IMR-90 (cell line): Measurements from ENCODE around the gene ITGA6. TPM values are rescaled to one million over a fixed set of nuclear protein-coding genes. Genes with fewer than 3 reads are reported as not detected.

Experiments used
- ATAC-seq: fragments of 200-7000 bp; cut with Tn5 transposase; 2 replicates; pipeline ENCODE4 v1.9.1; 2020; ENCODE audit warnings: low read depth, mild to moderate bottlenecking, moderate library complexity
- BruUV-seq: library from RNA; stranded (reverse); fragments of 400-500 nt; replicated peaks from 2 replicates; lab custom pipeline; 2021; lab: Mats Ljungman, UMichigan
- CTCF ChIA-PET: fragments of 300-600 bp; formaldehyde crosslinking; extraction: SDS; loops from one replicate; lab custom pipeline; 2021; ENCODE audit warnings: antibody characterized with exemption; lab: Yijun Ruan, JAX
- POLR2A ChIA-PET: fragments of 300-600 bp; sonication (Branson Sonifier 250); formaldehyde crosslinking; loops from one replicate; lab custom pipeline; 2022; ENCODE audit warnings: antibody characterized with exemption; ENCODE audit not compliant: unreplicated experiment; lab: Charles Lee
- DNase-seq: peaks from one replicate; pipeline ENCODE4 v3.0.0; 2013
- H2AFZ ChIP-seq: replicated peaks from 2 replicates; pipeline ENCODE3; 2013; ENCODE audit warnings: low read length, mild to moderate bottlenecking; ENCODE audit not compliant: poor library complexity
- H2AK5ac ChIP-seq: 2 replicates; pipeline ENCODE4 v1.6.1; 2013; ENCODE audit warnings: low read depth, low read length, inconsistent platforms
- H2AK9ac ChIP-seq: replicated peaks from 2 replicates; pipeline ENCODE3; 2013; ENCODE audit warnings: mild to moderate bottlenecking, low read depth, low read length, moderate library complexity; ENCODE audit not compliant: poor library complexity
- H2BK120ac ChIP-seq: 2 replicates; pipeline ENCODE4 v1.6.1; 2013; ENCODE audit warnings: low read depth, low read length, inconsistent platforms
- H2BK15ac ChIP-seq: 3 replicates; pipeline ENCODE4 v1.6.1; 2013; ENCODE audit warnings: low read depth, low read length, inconsistent platforms
- H2BK20ac ChIP-seq: 2 replicates; pipeline ENCODE4 v1.6.1; 2013; ENCODE audit warnings: low read depth, mild to moderate bottlenecking, inconsistent platforms, low read length, moderate library complexity
- H2BK5ac ChIP-seq: 2 replicates; pipeline ENCODE4 v1.6.1; 2013; ENCODE audit warnings: mild to moderate bottlenecking, low read depth, low read length, inconsistent platforms; ENCODE audit not compliant: poor library complexity, severe bottlenecking
- H3K14ac ChIP-seq: replicated peaks from 2 replicates; pipeline ENCODE4 v1.6.1; 2013; ENCODE audit warnings: low read depth, low read length, inconsistent platforms
- H3K18ac ChIP-seq: 2 replicates; pipeline ENCODE4 v1.6.1; 2013; ENCODE audit warnings: low read depth, low read length, control low read depth
- H3K23ac ChIP-seq: 2 replicates; pipeline ENCODE4 v1.6.1; 2013; ENCODE audit warnings: low read depth, low read length, inconsistent platforms
- H3K27ac ChIP-seq: 2 replicates; pipeline ENCODE4 v1.5.1; 2013; ENCODE audit warnings: mild to moderate bottlenecking, control low read depth, low read length; ENCODE audit not compliant: insufficient read depth
- H3K27me3 ChIP-seq: 2 replicates; pipeline ENCODE4 v1.6.1; 2013; ENCODE audit warnings: low read length; ENCODE audit not compliant: control insufficient read depth, insufficient read depth
- H3K36me3 ChIP-seq: 2 replicates; pipeline ENCODE4 v1.6.1; 2013; ENCODE audit warnings: low read length, mixed read lengths; ENCODE audit not compliant: control insufficient read depth, insufficient read depth
- H3K4ac ChIP-seq: 2 replicates; pipeline ENCODE4 v1.6.1; 2013; ENCODE audit warnings: low read depth, low read length, inconsistent platforms
- H3K4me1 ChIP-seq: 2 replicates; pipeline ENCODE4 v1.6.1; 2013; ENCODE audit warnings: low read length, mixed read lengths; ENCODE audit not compliant: control insufficient read depth, insufficient read depth
- H3K4me2 ChIP-seq: 2 replicates; pipeline ENCODE4 v1.6.1; 2013; ENCODE audit warnings: low read depth, mild to moderate bottlenecking, control low read depth, low read length, moderate library complexity
- H3K4me3 ChIP-seq: 2 replicates; pipeline ENCODE4 v1.5.1; 2013; ENCODE audit warnings: low read depth, mild to moderate bottlenecking, control low read depth, low read length, moderate library complexity; ENCODE audit not compliant: insufficient read depth
- H3K56ac ChIP-seq: 2 replicates; pipeline ENCODE4 v1.6.1; 2013; ENCODE audit warnings: low read length, inconsistent platforms; ENCODE audit not compliant: insufficient read depth; ENCODE audit errors: extremely low read depth
- H3K79me1 ChIP-seq, 2 experiments: 2 replicates each; pipeline ENCODE4 v1.6.1; 2013; ENCODE audit warnings: low read length in 2 of 2, inconsistent platforms in 1 of 2, low read depth in 1 of 2
- H3K9ac ChIP-seq: 2 replicates; pipeline ENCODE4 v1.6.1; 2013; ENCODE audit warnings: low read depth, low read length, control low read depth
- H3K9me1 ChIP-seq: 2 replicates; pipeline ENCODE4 v1.6.1; 2013; ENCODE audit warnings: low read length, inconsistent platforms; ENCODE audit not compliant: insufficient read depth
- H3K9me3 ChIP-seq: 2 replicates; pipeline ENCODE4 v1.6.1; 2013; ENCODE audit warnings: low read length; ENCODE audit not compliant: control insufficient read depth, insufficient read depth
- H4K20me1 ChIP-seq: 2 replicates; pipeline ENCODE4 v1.6.1; 2013; ENCODE audit warnings: low read length, inconsistent platforms; ENCODE audit not compliant: insufficient read depth
- H4K5ac ChIP-seq: 2 replicates; pipeline ENCODE4 v1.6.1; 2013; ENCODE audit warnings: mild to moderate bottlenecking, low read depth, low read length, control low read depth
- H4K8ac ChIP-seq, 2 experiments: 2 replicates each; pipeline ENCODE4 v1.6.1; 2013; ENCODE audit warnings: low read depth in 2 of 2, low read length in 2 of 2, control low read depth in 1 of 2, inconsistent platforms in 1 of 2
- H4K91ac ChIP-seq: 2 replicates; pipeline ENCODE4 v1.6.1; 2013; ENCODE audit warnings: low read depth, low read length, inconsistent platforms; ENCODE audit not compliant: insufficient read depth
- CHD1 ChIP-seq: IDR thresholded peaks from 2 replicates; pipeline ENCODE4 v1.6.1; 2012; ENCODE audit warnings: low read depth, low read length, improper control_type of control experiment
- MXI1 ChIP-seq: IDR thresholded peaks from 2 replicates; pipeline ENCODE4 v1.6.1; 2012; ENCODE audit warnings: low read depth, mild to moderate bottlenecking, low read length, moderate library complexity, borderline replicate concordance
- NFE2L2 ChIP-seq: fragments of 150-350 bp; IDR thresholded peaks from 2 replicates; pipeline ENCODE4 v1.6.1; 2016; ENCODE audit warnings: low read depth, mild to moderate bottlenecking, low read length
- RAD21 ChIP-seq: IDR thresholded peaks from 2 replicates; pipeline ENCODE4 v1.6.1; 2012; ENCODE audit warnings: low read length, improper control_type of control experiment
- RCOR1 ChIP-seq: IDR thresholded peaks from 2 replicates; pipeline ENCODE4 v1.6.1; 2012; ENCODE audit warnings: mild to moderate bottlenecking, low read length, improper control_type of control experiment; ENCODE audit not compliant: insufficient replicate concordance
- WGBS, 2 experiments: methylation state at CpG; one replicate each; pipeline versions ENCODE4 v1.1.5 to v1.1.7; 2013; ENCODE audit warnings: missing lambda C conversion rate in 2 of 2; ENCODE audit not compliant: insufficient read length in 1 of 2; ENCODE audit errors: extremely low coverage in 2 of 2; 5-methylcytosine and 5-hydroxymethylcytosine counted together
- dilution Hi-C: fragments of 300-500 bp; cut with HindIII; formaldehyde crosslinking; loops from one replicate; pipeline ENCODE4 v1.14.3; 2018; ENCODE audit warnings: low sequenced_read_pairs; ENCODE audit not compliant: unreplicated experiment
- in situ Hi-C: fragments of 300-500 bp; cut with MboI; formaldehyde crosslinking; loops from 3 replicates; pipeline ENCODE4 v1.14.3; 2019; ENCODE audit warnings: low sequenced_read_pairs, inconsistent platforms, mixed read lengths
- intact Hi-C: fragments of 100-400 bp; cut with micrococcal nuclease; formaldehyde crosslinking; loops from 2 replicates; pipeline ENCODE4 v1.10.0; 2022
- polyA plus RNA-seq, 3 experiments: library from polyadenylated mRNA; depleted of rRNA; stranded (reverse); fragments of >200 nt; gene quantifications; 2 replicates each; pipeline ENCODE4 v1.2.3, GENCODE V29; 2012; ENCODE audit warnings: low replicate concordance in 1 of 3
- total RNA-seq: library from RNA; depleted of rRNA; stranded (reverse); fragments of >200 nt; gene quantifications from 2 replicates; pipeline ENCODE4 v1.2.3, GENCODE V29; 2012
- TF ChIP-seq, protein P1 (sequence below): fragments of 150-350 bp; IDR thresholded peaks from 2 replicates; pipeline ENCODE4 v1.6.1; 2017; ENCODE audit warnings: mild to moderate bottlenecking, antibody characterized with exemption, low read length, low read depth
- TF ChIP-seq, protein P2 (sequence below): conservative IDR thresholded peaks from 2 replicates; pipeline ENCODE4 v1.5.1; 2012; ENCODE audit warnings: mild to moderate bottlenecking, low read depth, low read length, improper control_type of control experiment
- TF ChIP-seq, protein P3 (sequence below): fragments of 150-350 bp; IDR thresholded peaks from 2 replicates; pipeline ENCODE4 v1.6.1; 2016; ENCODE audit warnings: low read depth, mild to moderate bottlenecking, low read length, moderate library complexity, borderline replicate concordance

Gene ITGA6
- total and polyA plus RNA-seq, 2 of the 4 experiments (the other 2 are of a cell fraction) = 12.5 to 43.9 TPM

DNA sequence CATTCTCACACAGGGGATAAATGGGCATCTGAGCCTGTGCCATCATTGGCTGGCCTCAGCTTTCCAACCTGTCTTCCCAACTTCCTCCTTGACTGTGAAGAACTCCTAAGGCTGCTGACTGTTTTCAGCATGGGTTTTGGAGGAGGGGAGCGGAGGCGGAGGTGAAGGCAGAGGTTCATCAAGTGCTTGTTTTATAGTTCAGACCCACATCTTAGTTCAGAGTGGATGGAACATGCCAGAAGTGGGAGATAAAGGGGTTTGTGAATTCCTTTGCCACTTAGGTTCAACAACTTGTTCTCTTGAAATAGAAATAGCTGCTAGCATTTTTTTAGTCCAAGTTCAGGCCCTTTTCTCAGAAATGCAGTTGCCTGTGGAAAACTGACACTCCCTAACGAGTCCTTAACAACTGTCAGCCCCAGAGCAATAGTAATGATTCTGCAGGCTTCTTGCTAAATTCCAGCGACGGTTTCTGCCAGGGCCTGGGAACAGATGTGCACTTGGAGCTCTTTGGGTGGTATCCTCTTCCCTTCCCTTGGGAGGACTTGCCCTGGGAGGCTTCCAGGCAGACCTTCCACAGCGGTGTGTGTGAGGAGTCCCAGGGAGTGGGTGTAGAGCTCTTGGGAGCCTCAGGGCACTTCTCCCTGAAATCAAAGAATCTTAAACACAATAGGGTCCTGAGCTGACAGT, 30.1 kb upstream of the ITGA6 start:
- WGBS, 2 experiments = no CpG with 5 or more reads among the region's 6 CpGs
- H2AK5ac ChIP-seq = no peak overlapping the region
- no peak overlapping the region for H3K9ac ChIP-seq
- no peaks in the 10 kb centered on the region for H4K20me1 ChIP-seq
- TF ChIP-seq RAD21 (no peak), NFE2L2 (no peak), RCOR1 (no peak), MXI1 (no peak), CHD1 (no peak)
- TF ChIP-seq, protein P1, sequence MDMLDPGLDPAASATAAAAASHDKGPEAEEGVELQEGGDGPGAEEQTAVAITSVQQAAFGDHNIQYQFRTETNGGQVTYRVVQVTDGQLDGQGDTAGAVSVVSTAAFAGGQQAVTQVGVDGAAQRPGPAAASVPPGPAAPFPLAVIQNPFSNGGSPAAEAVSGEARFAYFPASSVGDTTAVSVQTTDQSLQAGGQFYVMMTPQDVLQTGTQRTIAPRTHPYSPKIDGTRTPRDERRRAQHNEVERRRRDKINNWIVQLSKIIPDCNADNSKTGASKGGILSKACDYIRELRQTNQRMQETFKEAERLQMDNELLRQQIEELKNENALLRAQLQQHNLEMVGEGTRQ = no peak
- TF ChIP-seq, protein P2, sequence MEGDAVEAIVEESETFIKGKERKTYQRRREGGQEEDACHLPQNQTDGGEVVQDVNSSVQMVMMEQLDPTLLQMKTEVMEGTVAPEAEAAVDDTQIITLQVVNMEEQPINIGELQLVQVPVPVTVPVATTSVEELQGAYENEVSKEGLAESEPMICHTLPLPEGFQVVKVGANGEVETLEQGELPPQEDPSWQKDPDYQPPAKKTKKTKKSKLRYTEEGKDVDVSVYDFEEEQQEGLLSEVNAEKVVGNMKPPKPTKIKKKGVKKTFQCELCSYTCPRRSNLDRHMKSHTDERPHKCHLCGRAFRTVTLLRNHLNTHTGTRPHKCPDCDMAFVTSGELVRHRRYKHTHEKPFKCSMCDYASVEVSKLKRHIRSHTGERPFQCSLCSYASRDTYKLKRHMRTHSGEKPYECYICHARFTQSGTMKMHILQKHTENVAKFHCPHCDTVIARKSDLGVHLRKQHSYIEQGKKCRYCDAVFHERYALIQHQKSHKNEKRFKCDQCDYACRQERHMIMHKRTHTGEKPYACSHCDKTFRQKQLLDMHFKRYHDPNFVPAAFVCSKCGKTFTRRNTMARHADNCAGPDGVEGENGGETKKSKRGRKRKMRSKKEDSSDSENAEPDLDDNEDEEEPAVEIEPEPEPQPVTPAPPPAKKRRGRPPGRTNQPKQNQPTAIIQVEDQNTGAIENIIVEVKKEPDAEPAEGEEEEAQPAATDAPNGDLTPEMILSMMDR = no peak
- TF ChIP-seq, protein P3, sequence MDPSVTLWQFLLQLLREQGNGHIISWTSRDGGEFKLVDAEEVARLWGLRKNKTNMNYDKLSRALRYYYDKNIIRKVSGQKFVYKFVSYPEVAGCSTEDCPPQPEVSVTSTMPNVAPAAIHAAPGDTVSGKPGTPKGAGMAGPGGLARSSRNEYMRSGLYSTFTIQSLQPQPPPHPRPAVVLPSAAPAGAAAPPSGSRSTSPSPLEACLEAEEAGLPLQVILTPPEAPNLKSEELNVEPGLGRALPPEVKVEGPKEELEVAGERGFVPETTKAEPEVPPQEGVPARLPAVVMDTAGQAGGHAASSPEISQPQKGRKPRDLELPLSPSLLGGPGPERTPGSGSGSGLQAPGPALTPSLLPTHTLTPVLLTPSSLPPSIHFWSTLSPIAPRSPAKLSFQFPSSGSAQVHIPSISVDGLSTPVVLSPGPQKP = no peak
- H3K4ac ChIP-seq = no peak overlapping the region
- no peak overlapping the region for H2BK5ac ChIP-seq
- H2BK120ac ChIP-seq = no peak overlapping the region
- no peak overlapping the region for H4K91ac ChIP-seq
- no peak overlapping the region for H3K56ac ChIP-seq
- ChIA-PET POLR2A (no interaction called here), CTCF (no interaction called here)
- no peak overlapping the region for H2BK15ac ChIP-seq
- intact Hi-C loops = no loop called here
- no peak for ATAC-seq
- no peak overlapping the region for H3K18ac ChIP-seq
- no TSS peak for BruUV-seq
- no peak overlapping the region for H2AFZ ChIP-seq
- dilution Hi-C loops = no loop called here
- DNase-seq = no peak
- H2AK9ac ChIP-seq = no peak overlapping the region
- H3K27me3 ChIP-seq = peaks cover 3% of the 10 kb centered on the region
- H4K8ac ChIP-seq = no peak overlapping the region
- H3K4me3 ChIP-seq = no peak overlapping the region
- H3K4me1 ChIP-seq = no peaks in the 10 kb centered on the region
- no peak overlapping the region for H2BK20ac ChIP-seq
- H3K9me1 ChIP-seq = no peaks in the 10 kb centered on the region
- H3K9me3 ChIP-seq = no peaks in the 10 kb centered on the region
- H3K79me1 ChIP-seq = no peaks in the 10 kb centered on the region
- H3K36me3 ChIP-seq = no peaks in the 10 kb centered on the region
- in situ Hi-C loops = no loop called here
- H3K27ac ChIP-seq = no peak overlapping the region
- no peak overlapping the region for H3K14ac ChIP-seq
- no peak overlapping the region for H4K5ac ChIP-seq
- no peak overlapping the region for H3K4me2 ChIP-seq
- no peak overlapping the region for H3K23ac ChIP-seq
